MM.1S (cell line): ENCODE data around the gene STAG1.
"Not testable (repeated sequence)": the region's sequence is repeated elsewhere in the genome, so short reads cannot be mapped to it uniquely, and the experiment has no call there.

ENCODE experiments used
- CTCF ChIP-seq: fragments of 300-600 bp; sonication (generic); IDR thresholded peaks from 2 replicates; pipeline ENCODE4 v1.5.1; 2016; ENCODE audit warnings: antibody characterized with exemption, low read length, mixed read lengths
- EZH2 ChIP-seq: fragments of 300-600 bp; sonication (generic); optimal IDR thresholded peaks from 2 replicates; pipeline ENCODE3; 2017; ENCODE audit warnings: low read depth, mild to moderate bottlenecking, antibody characterized with exemption, low read length, mixed read lengths
- EZH2phosphoT487 ChIP-seq: fragments of 300-600 bp; sonication (generic); IDR thresholded peaks from 2 replicates; pipeline ENCODE4 v1.6.1; 2018; ENCODE audit warnings: antibody characterized with exemption, low read length

- TF ChIP-seq CTCF, EZH2, EZH2phosphoT487: not testable (repeated sequence)
These were observed 134.1 kb downstream of the STAG1 start for GRCh38 chr3:136617969-136618525.
